SK-N-SH (cell line): ENCODE data around the gene HS3ST5. TPM values are rescaled to one million over a fixed set of nuclear protein-coding genes. Genes with fewer than 3 reads are reported as not detected.

Experiments
- CTCF ChIA-PET: fragments of 300-600, 350-600 bp; formaldehyde crosslinking; extraction: SDS; loops from one replicate; lab custom pipeline; 2021; lab: Yijun Ruan, JAX
- POLR2A ChIA-PET: fragments of 350-600 bp; sonication (Branson Sonifier 250); formaldehyde crosslinking; extraction: SDS; loops from one replicate; lab custom pipeline; 2020; ENCODE audit warnings: antibody characterized with exemption, inconsistent platforms; lab: Yijun Ruan, JAX
- DNase-seq: peaks from one replicate; pipeline ENCODE4 v3.0.0; 2012
- H2AFZ ChIP-seq: fragments of 200-600 bp; sonication (generic); 2 replicates; pipeline ENCODE4 v1.8.1; 2016; ENCODE audit warnings: antibody characterized with exemption, mild to moderate bottlenecking, low read depth
- H3F3A ChIP-seq: fragments of 200-600 bp; sonication (generic); replicated peaks from 2 replicates; pipeline ENCODE3; 2016; ENCODE audit warnings: antibody characterized with exemption, mild to moderate bottlenecking; ENCODE audit not compliant: insufficient read depth
- H3K27ac ChIP-seq, 2 experiments: fragments of 200-500 bp in 1 of 2; fragments of 200-600 bp in 1 of 2; sonication (Bioruptor generic) in 1 of 2; sonication (generic), shearing (Covaris generic) in 1 of 2; 2 replicates each; pipeline versions ENCODE4 v1.5.1 to v1.6.1; 2014 to 2016; ENCODE audit warnings: low read depth in 2 of 2, inconsistent platforms in 1 of 2, low read length in 1 of 2, mild to moderate bottlenecking in 1 of 2, mixed read lengths in 1 of 2
- H3K27me3 ChIP-seq: fragments of 200-600 bp; sonication (generic), shearing (Covaris generic); 2 replicates; pipeline ENCODE4 v1.6.1; 2016; ENCODE audit warnings: mixed run types; ENCODE audit not compliant: insufficient read depth
- H3K36me3 ChIP-seq, 2 experiments: fragments of 200-500 bp in 1 of 2; fragments of 200-600 bp in 1 of 2; sonication (Bioruptor generic) in 1 of 2; sonication (generic) in 1 of 2; replicated peaks in 1 of 2; 2 replicates each; pipeline versions ENCODE3 to v1.5.1; 2014 to 2016; ENCODE audit warnings: low read length in 1 of 2, mild to moderate bottlenecking in 1 of 2; ENCODE audit not compliant: insufficient read depth in 2 of 2, control insufficient read depth in 1 of 2
- H3K4me1 ChIP-seq, 2 experiments: fragments of 200-500 bp in 1 of 2; fragments of 200-600 bp in 1 of 2; sonication (Bioruptor generic) in 1 of 2; sonication (generic), shearing (Covaris generic) in 1 of 2; 2 replicates each; pipeline versions ENCODE4 v1.5.1 to v1.6.1; 2014 to 2016; ENCODE audit warnings: low read depth in 1 of 2, low read length in 1 of 2, mixed run types in 1 of 2; ENCODE audit not compliant: insufficient read depth in 2 of 2, control insufficient read depth in 1 of 2
- H3K4me2 ChIP-seq: fragments of 200-600 bp; sonication (generic), shearing (Covaris generic); 2 replicates; pipeline ENCODE4 v1.6.1; 2017; ENCODE audit warnings: mixed run types
- H3K4me3 ChIP-seq, 2 experiments: fragments of 200-500 bp in 1 of 2; fragments of 200-600 bp in 1 of 2; sonication (Bioruptor generic) in 1 of 2; sonication (generic), shearing (Covaris generic) in 1 of 2; 2 replicates each; pipeline versions ENCODE4 v1.5.1 to v1.8.1; 2014 to 2016; ENCODE audit warnings: low read depth in 2 of 2, inconsistent platforms in 1 of 2, low read length in 1 of 2, mild to moderate bottlenecking in 1 of 2, mixed read lengths in 1 of 2, moderate library complexity in 1 of 2
- H3K79me2 ChIP-seq: fragments of 200-600 bp; sonication (generic); 2 replicates; pipeline ENCODE4 v1.8.1; 2017; ENCODE audit warnings: mild to moderate bottlenecking; ENCODE audit not compliant: insufficient read depth
- H3K9ac ChIP-seq: fragments of 200-600 bp; sonication (generic); 2 replicates; pipeline ENCODE4 v1.6.1; 2017; ENCODE audit warnings: mixed run types
- H3K9me2 ChIP-seq: fragments of 200-600 bp; sonication (generic); 2 replicates; pipeline ENCODE4 v1.6.1; 2017; ENCODE audit warnings: mixed run types
- H3K9me3 ChIP-seq: fragments of 200-600 bp; sonication (generic); 2 replicates; pipeline ENCODE4 v1.6.1; 2017; ENCODE audit warnings: mixed run types, mild to moderate bottlenecking, moderate library complexity
- H4K20me1 ChIP-seq: fragments of 200-600 bp; sonication (generic); 2 replicates; pipeline ENCODE4 v1.6.1; 2017; ENCODE audit warnings: mild to moderate bottlenecking, mixed run types; ENCODE audit not compliant: insufficient read depth
- CTCF ChIP-seq: fragments of 200-600 bp; sonication (generic); IDR thresholded peaks from 2 replicates; pipeline ENCODE4 v1.6.1; 2017; ENCODE audit warnings: antibody characterized with exemption, mild to moderate bottlenecking, moderate library complexity
- ELF1 ChIP-seq: IDR thresholded peaks from 2 replicates; pipeline ENCODE4 v1.4.0; 2012
- EZH2phosphoT487 ChIP-seq: fragments of 200-600 bp; sonication (generic); IDR thresholded peaks from 2 replicates; pipeline ENCODE4 v1.6.1; 2017; ENCODE audit warnings: low read depth, mixed run types, mild to moderate bottlenecking, antibody characterized with exemption, moderate library complexity, borderline replicate concordance
- FOXJ3 ChIP-seq: sonication (generic); formaldehyde crosslinking; IDR thresholded peaks from 2 replicates; pipeline ENCODE4 v1.5.1; 2020; ENCODE audit warnings: mild to moderate bottlenecking, missing genetic modification reagents
- GABPA ChIP-seq: IDR thresholded peaks from 2 replicates; pipeline ENCODE4 v1.4.0; 2012; ENCODE audit warnings: low read depth, mild to moderate bottlenecking
- MAX ChIP-seq: IDR thresholded peaks from 2 replicates; pipeline ENCODE4 v1.4.0; 2012; ENCODE audit warnings: low read depth
- MXI1 ChIP-seq: IDR thresholded peaks from 2 replicates; pipeline ENCODE4 v1.6.1; 2012; ENCODE audit warnings: mild to moderate bottlenecking, low read depth, low read length, improper control_type of control experiment
- PBX3 ChIP-seq: IDR thresholded peaks from 2 replicates; pipeline ENCODE4; 2012
- RCOR1 ChIP-seq: fragments of 150-350 bp; IDR thresholded peaks from 2 replicates; pipeline ENCODE4 v1.6.1; 2017; ENCODE audit warnings: antibody characterized with exemption, low read length
- REST ChIP-seq: IDR thresholded peaks from 2 replicates; pipeline ENCODE4 v1.6.1; 2012; ENCODE audit warnings: mild to moderate bottlenecking, low read depth, low read length, moderate library complexity
- RXRA ChIP-seq: IDR thresholded peaks from 2 replicates; pipeline ENCODE4 v1.4.0; 2012; ENCODE audit warnings: low read depth, mild to moderate bottlenecking, borderline replicate concordance
- TEAD4 ChIP-seq: IDR thresholded peaks from 2 replicates; pipeline ENCODE4 v1.4.0; 2012; ENCODE audit warnings: mild to moderate bottlenecking, borderline replicate concordance; ENCODE audit not compliant: insufficient read depth
- WGBS: methylation state at CpG from one replicate; pipeline ENCODE4 v1.1.6; 2017; ENCODE audit warnings: low lambda C conversion rate; 5-methylcytosine and 5-hydroxymethylcytosine counted together
- polyA plus RNA-seq, 3 experiments: library from polyadenylated mRNA; depleted of rRNA; stranded (reverse); fragments of >200 nt; gene quantifications; 2 replicates each; pipeline ENCODE4 v1.2.3, GENCODE V29; 2012

Gene HS3ST5
- polyA plus RNA-seq, 1 of the 3 experiments (the other 2 are of a cell fraction), result 0.02 TPM

- peak; percentile 93 for TF ChIP-seq CTCF
- no peak for TF ChIP-seq RCOR1
Measured at GRCh38 chr6:114096561-114097172, 246.2 kb downstream of the HS3ST5 start (continued).

GRCh38 chr6:114092943-114093342, 249.9 kb downstream of the HS3ST5 start:
- no peaks in the 10 kb centered on the region for H3K36me3 ChIP-seq
- POLR2A ChIA-PET, result no interaction called here
- 49% methylated on average over 2 of the region's 2 CpGs for WGBS
- H3K27me3 ChIP-seq, result no peaks in the 10 kb centered on the region
- no peak overlapping the region for H3K27ac ChIP-seq
- TF ChIP-seq REST (no peak), EZH2phosphoT487 (no peak), TEAD4 (no peak), ELF1 (no peak), MXI1 (no peak), RXRA (no peak)
- TF ChIP-seq, all 33 proteins: peak for 0
- H3K9me3 ChIP-seq, result no peaks in the 10 kb centered on the region
- H3F3A ChIP-seq, result no peaks in the 10 kb centered on the region
- no peak overlapping the region for H3K9ac ChIP-seq
- no peaks in the 10 kb centered on the region for H3K4me1 ChIP-seq
- H4K20me1 ChIP-seq, result no peaks in the 10 kb centered on the region
- CTCF ChIA-PET, result interaction anchor here (1.1 kb wide), 1 partner anchor 212 kb away, joined by 4 read pairs; no protein-coding TSS in a partner anchor
- H3K4me3 ChIP-seq, result no peak overlapping the region
- H3K9me2 ChIP-seq, result no peaks in the 10 kb centered on the region
- no peaks in the 10 kb centered on the region for H3K79me2 ChIP-seq
- H3K4me2 ChIP-seq, result no peak overlapping the region
- no peak for DNase-seq
- no peak overlapping the region for H2AFZ ChIP-seq

- Histone ChIP-seq H3K4me2 (no peak overlapping the region), H3K9me2 (no peaks in the 10 kb centered on the region), H2AFZ (no peak overlapping the region), H3K9ac (no peak overlapping the region), H3K27me3 (no peaks in the 10 kb centered on the region), H3K9me3 (no peaks in the 10 kb centered on the region)
- TF ChIP-seq PBX3 (no peak), MAX (no peak), MXI1 (no peak), GABPA (no peak), FOXJ3 (no peak)
- TF ChIP-seq, all 33 proteins: peak for 0
- H3K36me3 ChIP-seq, result no peaks in the 10 kb centered on the region
- CTCF ChIA-PET, result interaction anchor here (0.7 to 2.0 kb wide), 2 partner anchors 96 to 214 kb away, joined by 3 to 7 read pairs; no protein-coding TSS in a partner anchor
- no peaks in the 10 kb centered on the region for H4K20me1 ChIP-seq
- WGBS, result 41% methylated on average over 4 of the region's 4 CpGs
- H3K4me3 ChIP-seq, result no peak overlapping the region
- no peak overlapping the region for H3K27ac ChIP-seq
- H3K4me1 ChIP-seq, result no peaks in the 10 kb centered on the region
- H3K79me2 ChIP-seq, result no peaks in the 10 kb centered on the region
- no peak for DNase-seq
- H3F3A ChIP-seq, result no peaks in the 10 kb centered on the region
- POLR2A ChIA-PET, result no interaction called here
Measured at GRCh38 chr6:114090626-114091025, 252.2 kb downstream of the HS3ST5 start.
